ENCODE measurements around the gene CNTN6.

CNTN6 gene

DNA sequence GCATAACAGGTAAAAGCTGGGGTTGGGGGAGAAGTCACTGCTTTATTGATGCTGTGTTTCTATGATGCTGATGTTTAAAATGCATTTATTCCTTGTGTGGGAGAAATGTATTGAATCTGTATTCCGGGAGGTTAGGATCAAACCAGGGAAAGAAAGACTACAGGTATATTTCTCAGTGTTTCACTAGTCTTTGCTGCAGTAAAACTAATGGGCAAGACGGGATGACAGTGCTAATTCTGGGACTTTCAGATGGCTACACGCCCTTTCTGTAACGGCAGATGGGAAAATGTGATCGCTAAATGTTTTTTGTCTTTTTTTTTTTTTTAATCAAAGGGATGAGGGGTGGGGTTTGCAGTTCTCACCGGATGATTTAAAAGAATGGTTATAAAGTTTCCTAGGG lies 393 bp downstream of the CNTN6 start:
- no peak for TF ChIP-seq EP300 (IDR thresholded peaks at IDR 0.05; ENCODE audit: borderline replicate concordance)
- no peak for TF ChIP-seq EGR1 (IDR thresholded peaks at IDR 0.05)
- TF ChIP-seq, protein P1, sequence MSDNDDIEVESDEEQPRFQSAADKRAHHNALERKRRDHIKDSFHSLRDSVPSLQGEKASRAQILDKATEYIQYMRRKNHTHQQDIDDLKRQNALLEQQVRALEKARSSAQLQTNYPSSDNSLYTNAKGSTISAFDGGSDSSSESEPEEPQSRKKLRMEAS (IDR thresholded peaks at IDR 0.05): no peak
- no peak for TF ChIP-seq CEBPB (IDR thresholded peaks at IDR 0.05)
- TF ChIP-seq CREB1 (IDR thresholded peaks at IDR 0.05; ENCODE audit: low read depth): no peak
- no peak for TF ChIP-seq TAF1 (IDR thresholded peaks at IDR 0.05; ENCODE audit: low read depth)

DNA sequence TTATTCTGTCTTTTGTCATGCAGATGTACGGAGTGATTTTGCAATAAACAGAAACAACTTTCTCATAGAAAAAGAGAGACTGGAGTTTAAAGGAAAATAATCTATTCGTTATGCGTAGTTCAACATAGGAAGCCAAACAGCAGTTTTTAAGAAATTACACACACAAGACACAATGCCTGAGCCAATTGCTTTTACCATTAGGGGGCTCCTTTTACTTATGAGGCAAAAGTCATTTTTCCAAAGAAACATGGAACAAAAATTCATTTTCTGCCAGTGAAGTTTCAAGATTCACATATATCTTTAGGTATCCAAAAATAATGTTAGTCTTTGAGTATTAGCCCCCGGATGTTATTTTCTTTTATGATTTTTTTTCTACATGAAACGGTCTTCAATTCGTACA lies 10.7 kb downstream of the CNTN6 start:
- TF ChIP-seq TCF12 (IDR thresholded peaks at IDR 0.05; ENCODE audit: low read depth): no peak
- no peak for TF ChIP-seq NFIC (IDR thresholded peaks at IDR 0.05)
- no peak for TF ChIP-seq TAF1 (IDR thresholded peaks at IDR 0.05; ENCODE audit: low read depth)
- TF ChIP-seq CREB1 (IDR thresholded peaks at IDR 0.05; ENCODE audit: low read depth): no peak
- TF ChIP-seq, protein P2, sequence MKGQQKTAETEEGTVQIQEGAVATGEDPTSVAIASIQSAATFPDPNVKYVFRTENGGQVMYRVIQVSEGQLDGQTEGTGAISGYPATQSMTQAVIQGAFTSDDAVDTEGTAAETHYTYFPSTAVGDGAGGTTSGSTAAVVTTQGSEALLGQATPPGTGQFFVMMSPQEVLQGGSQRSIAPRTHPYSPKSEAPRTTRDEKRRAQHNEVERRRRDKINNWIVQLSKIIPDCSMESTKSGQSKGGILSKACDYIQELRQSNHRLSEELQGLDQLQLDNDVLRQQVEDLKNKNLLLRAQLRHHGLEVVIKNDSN (IDR thresholded peaks at IDR 0.05): no peak
- TF ChIP-seq ZBTB7A (IDR thresholded peaks at IDR 0.05; ENCODE audit: low read depth): no peak
- no peak for TF ChIP-seq RAD21 (IDR thresholded peaks at IDR 0.05; ENCODE audit: low read depth)
- TF ChIP-seq CEBPB (IDR thresholded peaks at IDR 0.05): no peak
- TF ChIP-seq, protein P1 (IDR thresholded peaks at IDR 0.05): no peak
- TF ChIP-seq, protein P3, sequence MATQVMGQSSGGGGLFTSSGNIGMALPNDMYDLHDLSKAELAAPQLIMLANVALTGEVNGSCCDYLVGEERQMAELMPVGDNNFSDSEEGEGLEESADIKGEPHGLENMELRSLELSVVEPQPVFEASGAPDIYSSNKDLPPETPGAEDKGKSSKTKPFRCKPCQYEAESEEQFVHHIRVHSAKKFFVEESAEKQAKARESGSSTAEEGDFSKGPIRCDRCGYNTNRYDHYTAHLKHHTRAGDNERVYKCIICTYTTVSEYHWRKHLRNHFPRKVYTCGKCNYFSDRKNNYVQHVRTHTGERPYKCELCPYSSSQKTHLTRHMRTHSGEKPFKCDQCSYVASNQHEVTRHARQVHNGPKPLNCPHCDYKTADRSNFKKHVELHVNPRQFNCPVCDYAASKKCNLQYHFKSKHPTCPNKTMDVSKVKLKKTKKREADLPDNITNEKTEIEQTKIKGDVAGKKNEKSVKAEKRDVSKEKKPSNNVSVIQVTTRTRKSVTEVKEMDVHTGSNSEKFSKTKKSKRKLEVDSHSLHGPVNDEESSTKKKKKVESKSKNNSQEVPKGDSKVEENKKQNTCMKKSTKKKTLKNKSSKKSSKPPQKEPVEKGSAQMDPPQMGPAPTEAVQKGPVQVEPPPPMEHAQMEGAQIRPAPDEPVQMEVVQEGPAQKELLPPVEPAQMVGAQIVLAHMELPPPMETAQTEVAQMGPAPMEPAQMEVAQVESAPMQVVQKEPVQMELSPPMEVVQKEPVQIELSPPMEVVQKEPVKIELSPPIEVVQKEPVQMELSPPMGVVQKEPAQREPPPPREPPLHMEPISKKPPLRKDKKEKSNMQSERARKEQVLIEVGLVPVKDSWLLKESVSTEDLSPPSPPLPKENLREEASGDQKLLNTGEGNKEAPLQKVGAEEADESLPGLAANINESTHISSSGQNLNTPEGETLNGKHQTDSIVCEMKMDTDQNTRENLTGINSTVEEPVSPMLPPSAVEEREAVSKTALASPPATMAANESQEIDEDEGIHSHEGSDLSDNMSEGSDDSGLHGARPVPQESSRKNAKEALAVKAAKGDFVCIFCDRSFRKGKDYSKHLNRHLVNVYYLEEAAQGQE (IDR thresholded peaks at IDR 0.05; ENCODE audit: low read depth): no peak
- TF ChIP-seq EP300 (IDR thresholded peaks at IDR 0.05; ENCODE audit: borderline replicate concordance): no peak
- no peak for TF ChIP-seq FOXM1 (IDR thresholded peaks at IDR 0.05; ENCODE audit: borderline replicate concordance, low read depth)

DNA sequence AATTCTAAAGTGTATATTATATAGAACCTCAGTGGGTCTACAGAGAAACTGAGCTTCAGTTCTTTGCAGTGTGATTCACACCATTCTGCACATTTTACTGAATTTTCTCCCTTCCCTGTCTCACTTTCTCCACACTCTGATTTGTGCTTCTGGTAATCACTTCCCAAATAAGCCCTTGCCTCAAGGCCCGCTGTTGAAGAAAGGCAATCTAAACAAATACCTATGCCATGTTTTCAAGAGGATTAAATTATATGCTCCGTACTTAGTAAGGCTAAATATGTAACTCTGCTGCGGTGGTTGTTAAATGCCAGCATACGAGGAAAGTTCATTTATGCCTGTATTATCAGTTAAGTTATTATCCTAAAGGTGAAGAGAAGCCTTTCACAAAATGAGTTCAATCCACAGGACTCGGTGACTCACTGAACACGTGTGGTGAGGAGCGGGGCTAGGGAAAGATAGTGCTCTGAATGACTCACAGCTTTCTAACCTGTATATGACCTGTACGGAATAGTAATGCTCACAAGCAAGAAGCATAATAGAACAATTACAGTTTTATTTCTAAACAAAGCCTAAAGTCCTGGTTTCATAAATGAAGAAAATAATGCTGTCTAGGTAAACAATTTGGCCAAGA lies 25.1 kb downstream of the CNTN6 start:
- TF ChIP-seq CEBPB (IDR thresholded peaks at IDR 0.05) (no peak), EP300 (IDR thresholded peaks at IDR 0.05; ENCODE audit: borderline replicate concordance) (no peak), CREB1 (IDR thresholded peaks at IDR 0.05; ENCODE audit: low read depth) (no peak), FOXM1 (IDR thresholded peaks at IDR 0.05; ENCODE audit: borderline replicate concordance, low read depth) (no peak), NFIC (IDR thresholded peaks at IDR 0.05) (no peak), ZBTB7A (IDR thresholded peaks at IDR 0.05; ENCODE audit: low read depth) (no peak), EGR1 (IDR thresholded peaks at IDR 0.05) (no peak), TCF12 (IDR thresholded peaks at IDR 0.05; ENCODE audit: low read depth) (no peak), TAF1 (IDR thresholded peaks at IDR 0.05; ENCODE audit: low read depth) (no peak), TEAD4 (IDR thresholded peaks at IDR 0.05) (no peak), YY1 (IDR thresholded peaks at IDR 0.05; ENCODE audit: low read depth) (no peak)
- TF ChIP-seq, protein P3 (IDR thresholded peaks at IDR 0.05; ENCODE audit: low read depth): no peak
- TF ChIP-seq, protein P2 (IDR thresholded peaks at IDR 0.05): no peak

DNA sequence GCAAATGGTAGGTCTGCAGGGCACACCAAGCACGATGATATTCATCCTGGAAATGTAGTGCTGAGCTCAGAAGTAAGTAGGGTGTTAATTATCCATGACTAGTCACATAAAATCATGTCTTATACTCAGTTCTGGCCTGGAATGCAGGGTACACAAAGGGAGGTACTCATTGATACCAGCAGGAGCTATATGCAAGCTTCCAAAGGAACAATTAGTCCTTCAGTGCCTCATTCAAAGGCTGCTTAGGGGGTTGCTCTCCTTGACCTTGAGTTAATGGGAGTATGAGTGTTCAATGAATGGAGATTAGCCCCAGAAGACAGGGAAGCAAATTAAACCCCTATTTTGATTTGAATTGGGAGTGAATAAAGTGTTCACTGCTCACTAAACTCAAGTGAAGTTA lies 38.3 kb downstream of the CNTN6 start:
- TF ChIP-seq EGR1 (IDR thresholded peaks at IDR 0.05) (no peak), RAD21 (IDR thresholded peaks at IDR 0.05; ENCODE audit: low read depth) (no peak), TCF12 (IDR thresholded peaks at IDR 0.05; ENCODE audit: low read depth) (no peak), TEAD4 (IDR thresholded peaks at IDR 0.05) (no peak), CEBPB (IDR thresholded peaks at IDR 0.05) (no peak), CREB1 (IDR thresholded peaks at IDR 0.05; ENCODE audit: low read depth) (no peak)
- TF ChIP-seq, protein P1 (IDR thresholded peaks at IDR 0.05): no peak

DNA sequence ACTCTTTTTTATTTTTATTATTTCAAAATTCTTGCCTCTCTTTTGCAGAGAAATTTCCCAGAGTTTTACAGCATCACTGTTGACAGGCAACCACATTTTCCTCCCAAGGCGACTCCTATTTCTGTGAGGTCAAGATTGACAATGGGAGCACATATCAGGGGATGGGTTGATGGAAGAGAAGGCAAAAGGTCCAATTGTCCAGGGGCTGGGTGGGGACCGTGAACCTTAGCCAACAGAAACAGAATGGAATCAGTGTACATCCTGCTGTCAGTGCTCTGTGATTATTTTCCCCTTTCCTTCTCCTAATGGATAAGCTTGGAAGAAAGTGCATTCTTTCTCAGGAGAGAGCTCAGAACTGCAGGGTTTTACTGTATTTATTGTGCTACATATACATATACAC lies 42.4 kb downstream of the CNTN6 start:
- TF ChIP-seq CEBPB (IDR thresholded peaks at IDR 0.05): no peak
- TF ChIP-seq, protein P3 (IDR thresholded peaks at IDR 0.05; ENCODE audit: low read depth): no peak
- TF ChIP-seq TAF1 (IDR thresholded peaks at IDR 0.05; ENCODE audit: low read depth): no peak
- no peak for TF ChIP-seq FOXM1 (IDR thresholded peaks at IDR 0.05; ENCODE audit: borderline replicate concordance, low read depth)
- TF ChIP-seq CREB1 (IDR thresholded peaks at IDR 0.05; ENCODE audit: low read depth): no peak
